ENCODE results near the gene ARFRP1.

ARFRP1 gene

DNA sequence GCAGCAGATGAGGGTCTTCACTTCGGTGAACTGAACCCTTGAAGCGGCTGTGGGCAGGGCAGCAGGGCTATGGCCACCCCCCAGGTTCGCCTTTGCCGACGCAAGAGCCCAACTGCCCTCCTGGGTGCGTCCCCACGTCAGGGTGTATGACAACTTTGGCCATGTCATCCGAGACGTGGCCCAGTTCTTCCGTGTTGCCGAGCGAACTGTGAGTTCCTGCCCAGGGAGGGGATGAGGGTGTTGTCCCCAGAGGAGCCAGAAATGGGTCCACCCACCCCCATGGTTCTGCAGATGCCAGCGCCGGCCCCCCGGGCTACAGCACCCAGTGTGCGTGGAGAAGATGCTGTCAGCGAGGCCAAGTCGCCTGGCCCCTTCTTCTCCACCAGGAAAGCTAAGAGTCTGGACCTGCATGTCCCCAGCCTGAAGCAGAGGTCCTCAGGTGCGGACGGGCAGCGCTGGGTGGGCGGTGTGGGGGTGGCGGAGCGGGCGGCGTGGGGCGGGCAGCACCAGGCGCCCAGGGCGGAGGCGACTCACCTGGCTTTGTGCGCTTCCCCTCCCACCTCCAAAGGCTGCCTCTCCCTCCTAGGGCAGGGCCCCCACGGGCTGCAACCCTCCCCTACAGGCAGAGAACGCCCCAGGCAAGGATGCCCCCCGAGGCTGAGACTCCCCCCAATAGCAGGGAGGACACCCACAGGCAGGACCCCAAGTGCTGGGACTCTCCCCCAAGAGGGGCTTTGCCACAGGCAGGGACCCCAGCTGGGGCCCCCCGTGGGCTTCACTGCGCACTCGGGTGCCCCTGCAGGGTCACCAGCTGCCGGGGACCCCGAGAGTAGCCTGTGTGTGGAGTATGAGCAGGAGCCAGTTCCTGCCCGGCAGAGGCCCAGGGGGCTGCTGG lies 17.5 kb downstream of the ARFRP1 start:
- DNase-seq: no peak

GRCh38 chr20:63689046-63690002 lies 18.5 kb downstream of the ARFRP1 start:
- no peak for DNase-seq

DNA sequence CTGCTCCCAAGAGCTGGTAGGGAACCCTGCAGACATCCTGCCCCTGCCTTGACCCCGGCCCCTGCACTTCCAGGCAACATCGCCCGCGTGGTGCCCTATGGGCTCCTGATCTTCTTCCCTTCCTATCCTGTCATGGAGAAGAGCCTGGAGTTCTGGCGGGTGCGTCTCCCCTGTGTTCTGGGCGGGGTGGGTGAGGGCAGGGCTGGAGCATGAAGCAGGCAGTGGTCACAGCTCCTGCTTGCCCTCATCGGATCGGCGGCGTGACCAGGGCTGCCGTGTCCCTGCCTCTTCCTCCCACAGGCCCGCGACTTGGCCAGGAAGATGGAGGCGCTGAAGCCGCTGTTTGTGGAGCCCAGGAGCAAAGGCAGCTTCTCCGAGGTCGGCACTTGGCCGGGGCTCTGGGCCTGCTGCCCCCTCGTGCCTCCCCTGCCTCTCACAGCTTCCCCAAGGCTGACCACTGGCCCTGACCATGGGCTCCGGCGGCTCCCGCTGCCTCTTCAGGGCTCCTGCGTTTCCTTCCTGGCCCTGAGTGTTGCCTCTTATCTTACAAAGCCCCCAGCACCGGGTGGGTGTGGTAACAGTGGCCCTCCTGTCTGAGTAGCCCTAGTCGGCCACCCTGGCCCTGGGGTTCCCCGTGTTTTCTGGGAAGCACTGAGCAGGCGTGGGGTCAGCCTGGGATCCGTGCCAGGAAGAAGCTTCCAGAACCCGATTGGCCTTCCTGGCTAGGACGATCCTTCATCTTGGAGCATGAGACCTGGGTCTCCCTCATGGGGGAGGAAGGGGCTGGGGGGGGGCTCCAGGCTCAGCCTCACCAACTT lies 19.3 kb downstream of the ARFRP1 start:
- no peak for DNase-seq

DNA sequence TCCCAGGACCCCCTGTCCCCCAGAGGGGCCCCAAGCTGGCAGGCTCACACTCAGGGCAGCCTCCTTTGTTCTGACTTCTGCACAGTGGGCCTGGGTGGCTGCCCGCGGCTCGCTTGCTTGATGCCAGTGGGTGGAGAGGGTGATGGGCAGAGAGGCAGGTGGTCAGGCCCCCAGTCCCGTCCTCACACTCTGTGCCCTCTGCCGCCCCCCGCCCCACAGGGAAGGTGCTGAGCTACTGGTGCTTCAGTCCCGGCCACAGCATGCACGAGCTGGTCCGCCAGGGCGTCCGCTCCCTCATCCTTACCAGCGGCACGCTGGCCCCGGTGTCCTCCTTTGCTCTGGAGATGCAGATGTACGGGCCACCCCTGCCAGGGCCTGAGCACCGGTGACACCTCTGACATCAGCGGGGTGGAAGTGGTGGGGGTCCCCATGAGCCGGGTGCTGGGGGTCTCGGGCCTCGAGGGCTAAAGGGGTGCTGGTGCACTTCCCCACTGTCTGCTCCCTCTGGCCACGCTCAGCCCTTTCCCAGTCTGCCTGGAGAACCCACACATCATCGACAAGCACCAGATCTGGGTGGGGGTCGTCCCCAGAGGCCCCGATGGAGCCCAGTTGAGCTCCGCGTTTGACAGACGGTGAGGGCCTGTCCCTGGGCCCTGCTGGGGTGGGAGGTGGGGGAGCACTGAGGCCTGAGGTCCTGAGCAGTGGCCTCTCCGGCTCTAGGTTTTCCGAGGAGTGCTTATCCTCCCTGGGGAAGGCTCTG lies 20.2 kb downstream of the ARFRP1 start:
- no peak for DNase-seq

- no peak for DNase-seq
Observed at GRCh38 chr20:63686492-63687321, 21.1 kb downstream of the ARFRP1 start.

GRCh38 chr20:63686094-63686491 lies 21.7 kb downstream of the ARFRP1 start:
- no peak for DNase-seq

- DNase-seq: no peak
Observed at GRCh38 chr20:63685269-63686026, 22.3 kb downstream of the ARFRP1 start.

DNA sequence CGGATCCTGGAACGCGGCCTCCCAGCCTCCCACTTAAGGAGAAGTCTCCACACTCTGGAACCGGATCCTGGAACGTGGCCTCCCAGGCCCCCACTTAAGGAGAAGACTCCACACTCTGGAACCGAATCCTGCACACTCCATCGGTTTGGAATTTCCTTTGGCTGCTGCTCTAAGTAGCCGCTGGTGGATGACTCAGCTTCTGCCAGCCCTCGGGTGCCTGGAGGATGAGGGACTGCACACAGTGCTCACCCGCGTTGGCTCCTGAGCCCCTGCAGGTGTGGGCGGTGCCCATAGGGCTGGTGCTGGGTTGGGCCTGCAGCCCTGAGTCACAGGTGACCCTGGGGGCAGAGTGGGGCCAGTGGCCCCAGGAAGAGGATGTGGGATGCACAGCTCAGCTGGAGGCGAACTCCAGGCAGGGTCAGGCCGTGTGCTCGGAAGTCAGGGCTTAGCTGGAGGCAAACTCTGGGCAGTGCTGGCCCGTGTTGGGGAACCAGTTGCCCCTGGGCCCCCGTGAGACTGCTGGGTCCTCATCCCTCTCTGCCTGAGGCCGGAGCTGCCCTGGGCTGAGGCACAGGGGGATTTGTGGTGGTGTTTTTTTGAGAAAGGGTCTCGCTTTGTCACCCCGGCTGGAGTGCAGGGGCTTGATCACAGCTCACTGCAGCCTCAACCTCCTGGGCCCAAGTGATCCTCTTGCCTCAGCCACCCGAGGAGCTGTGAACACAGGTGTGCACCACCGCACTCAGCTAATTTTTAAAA lies 25.2 kb downstream of the ARFRP1 start:
- DNase-seq: no peak

- no peak for DNase-seq
Observed at GRCh38 chr20:63681609-63682142, 26.1 kb downstream of the ARFRP1 start.

GRCh38 chr20:63680857-63681608 lies 26.7 kb downstream of the ARFRP1 start:
- DNase-seq: no peak

DNA sequence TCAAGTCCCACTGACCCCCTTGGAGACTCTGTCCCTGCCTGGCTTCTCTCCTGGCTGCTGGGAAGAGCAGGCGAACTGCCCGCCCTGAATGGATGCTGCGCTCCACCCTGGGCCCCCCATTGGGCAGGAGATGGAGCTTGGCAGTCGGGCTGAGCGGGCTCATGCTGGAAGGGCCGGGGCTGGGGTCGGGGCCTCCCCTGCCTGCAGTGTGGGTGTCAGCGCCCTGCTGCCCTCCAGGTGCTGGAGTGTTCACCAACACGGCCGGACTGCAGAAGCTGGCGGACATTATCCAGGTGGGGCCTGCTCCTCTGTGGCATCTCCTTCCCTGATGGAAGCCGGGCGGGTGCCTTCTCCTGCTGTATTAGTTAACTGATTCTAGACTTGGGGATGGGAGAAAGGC lies 27.3 kb downstream of the ARFRP1 start:
- DNase-seq: no peak

GRCh38 chr20:63679799-63680305 lies 27.9 kb downstream of the ARFRP1 start:
- DNase-seq: no peak

GRCh38 chr20:63678667-63679465 lies 28.9 kb downstream of the ARFRP1 start:
- no peak for DNase-seq

DNA sequence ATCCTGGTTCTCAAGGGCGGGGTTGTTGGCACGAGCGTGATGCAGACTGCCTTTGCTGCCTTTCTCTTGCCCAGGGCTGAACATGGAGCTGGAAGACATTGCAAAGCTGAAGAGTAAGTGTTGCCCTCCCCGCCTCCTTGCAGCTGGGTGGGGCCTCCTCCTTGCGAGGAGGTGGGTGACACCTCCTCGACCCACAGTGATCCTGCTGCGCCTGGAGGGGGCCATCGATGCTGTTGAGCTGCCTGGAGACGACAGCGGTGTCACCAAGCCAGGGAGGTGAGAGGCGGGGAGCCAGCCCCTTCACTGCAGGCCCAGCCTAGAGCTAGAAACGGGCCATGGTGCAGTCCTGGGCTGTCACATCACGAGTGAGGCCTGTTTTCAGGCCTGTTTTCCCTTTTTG lies 29.7 kb downstream of the ARFRP1 start:
- no peak for DNase-seq

- no peak for DNase-seq
Observed at GRCh38 chr20:63675681-63676368, 32.0 kb downstream of the ARFRP1 start.

GRCh38 chr20:63673951-63674350 lies 33.8 kb downstream of the ARFRP1 start:
- DNase-seq: no peak

GRCh38 chr20:63672666-63673065 lies 35.1 kb downstream of the ARFRP1 start:
- no peak for DNase-seq

Data from NCI-H2029 (cell line).